Measurements from ENCODE around the gene XCR1.

- TF ChIP-seq BHLHE40 (IDR thresholded peaks at IDR 0.05; ENCODE audit: borderline replicate concordance) (no peak), SP1 (IDR thresholded peaks at IDR 0.05) (no peak), SUZ12 (IDR thresholded peaks at IDR 0.05) (no peak), FOXK2 (IDR thresholded peaks at IDR 0.05) (no peak), FOXM1 (IDR thresholded peaks at IDR 0.05; ENCODE audit: borderline replicate concordance) (no peak), ELF4 (IDR thresholded peaks at IDR 0.05) (no peak), ARNT (IDR thresholded peaks at IDR 0.05) (no peak), NFRKB (IDR thresholded peaks at IDR 0.05) (no peak), CTBP1 (IDR thresholded peaks at IDR 0.05; ENCODE audit: borderline replicate concordance) (no peak), TARDBP (IDR thresholded peaks at IDR 0.05) (no peak)
- TF ChIP-seq, protein P1, sequence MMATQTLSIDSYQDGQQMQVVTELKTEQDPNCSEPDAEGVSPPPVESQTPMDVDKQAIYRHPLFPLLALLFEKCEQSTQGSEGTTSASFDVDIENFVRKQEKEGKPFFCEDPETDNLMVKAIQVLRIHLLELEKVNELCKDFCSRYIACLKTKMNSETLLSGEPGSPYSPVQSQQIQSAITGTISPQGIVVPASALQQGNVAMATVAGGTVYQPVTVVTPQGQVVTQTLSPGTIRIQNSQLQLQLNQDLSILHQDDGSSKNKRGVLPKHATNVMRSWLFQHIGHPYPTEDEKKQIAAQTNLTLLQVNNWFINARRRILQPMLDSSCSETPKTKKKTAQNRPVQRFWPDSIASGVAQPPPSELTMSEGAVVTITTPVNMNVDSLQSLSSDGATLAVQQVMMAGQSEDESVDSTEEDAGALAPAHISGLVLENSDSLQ (IDR thresholded peaks at IDR 0.05): no peak
Measured at GRCh38 chr3:46021516-46021915, 5.8 kb downstream of the XCR1 start.
